HEK293T (cell line): ENCODE data around the gene INPP5A.

Source experiments
- CTCF ChIA-PET: fragments of 350-600 bp; formaldehyde crosslinking; extraction: SDS; loops from one replicate; lab custom pipeline; 2021; ENCODE audit warnings: antibody characterized with exemption, inconsistent platforms; lab: Yijun Ruan, JAX
- POLR2A ChIA-PET: fragments of 350-600 bp; formaldehyde crosslinking; extraction: SDS; loops from one replicate; lab custom pipeline; 2020; ENCODE audit warnings: antibody characterized with exemption, inconsistent platforms; lab: Yijun Ruan, JAX
- DNase-seq: peaks from one replicate; pipeline ENCODE4 v3.0.0; 2012; ENCODE audit warnings: mixed read lengths; ENCODE audit errors: extremely low spot score
- ARNT ChIP-seq: fragments of 450-650 bp; IDR thresholded peaks from 2 replicates; pipeline ENCODE4 v1.6.1; 2017; ENCODE audit warnings: mild to moderate bottlenecking
- BHLHE40 ChIP-seq: fragments of 450-650 bp; IDR thresholded peaks from 2 replicates; pipeline ENCODE4 v1.6.1; 2016; ENCODE audit warnings: mild to moderate bottlenecking, moderate library complexity, borderline replicate concordance
- CTBP1 ChIP-seq: fragments of 450-650 bp; IDR thresholded peaks from 2 replicates; pipeline ENCODE4 v1.6.1; 2016; ENCODE audit warnings: borderline replicate concordance
- ELF4 ChIP-seq: fragments of 450-650 bp; IDR thresholded peaks from 2 replicates; pipeline ENCODE4 v1.6.1; 2017; ENCODE audit warnings: antibody characterized with exemption
- FOXA1 ChIP-seq: fragments of 450-650 bp; IDR thresholded peaks from 2 replicates; pipeline ENCODE4 v1.6.1; 2016; ENCODE audit warnings: mild to moderate bottlenecking
- FOXK2 ChIP-seq: fragments of 450-650 bp; IDR thresholded peaks from 2 replicates; pipeline ENCODE4 v1.6.1; 2016; ENCODE audit warnings: mild to moderate bottlenecking
- FOXM1 ChIP-seq: fragments of 450-650 bp; IDR thresholded peaks from 2 replicates; pipeline ENCODE4 v1.6.1; 2017; ENCODE audit warnings: mild to moderate bottlenecking, borderline replicate concordance
- HDGF ChIP-seq: fragments of 450-650 bp; IDR thresholded peaks from 2 replicates; pipeline ENCODE4 v1.6.1; 2017; ENCODE audit warnings: antibody characterized with exemption, borderline replicate concordance
- L3MBTL2 ChIP-seq: fragments of 450-650 bp; conservative IDR thresholded peaks from 2 replicates; pipeline ENCODE4 v1.6.1; 2016; ENCODE audit warnings: mild to moderate bottlenecking
- LEF1 ChIP-seq: fragments of 450-650 bp; IDR thresholded peaks from 2 replicates; pipeline ENCODE4 v1.6.1; 2017; ENCODE audit warnings: mild to moderate bottlenecking, borderline replicate concordance
- NFRKB ChIP-seq: fragments of 450-650 bp; IDR thresholded peaks from 2 replicates; pipeline ENCODE4 v1.6.1; 2016; ENCODE audit warnings: mild to moderate bottlenecking, moderate library complexity
- SP1 ChIP-seq: fragments of 450-650 bp; IDR thresholded peaks from 2 replicates; pipeline ENCODE4 v1.6.1; 2017
- SUZ12 ChIP-seq: fragments of 450-650 bp; IDR thresholded peaks from 2 replicates; pipeline ENCODE4 v1.6.1; 2016; ENCODE audit warnings: mild to moderate bottlenecking
- TARDBP ChIP-seq: fragments of 450-650 bp; IDR thresholded peaks from 2 replicates; pipeline ENCODE4 v1.6.1; 2016
- ZNF384 ChIP-seq: fragments of 450-650 bp; IDR thresholded peaks from 2 replicates; pipeline ENCODE4 v1.6.1; 2016
- TF ChIP-seq, protein P1 (sequence below): fragments of 450-650 bp; IDR thresholded peaks from 2 replicates; pipeline ENCODE4 v1.6.1; 2016

INPP5A gene

DNA sequence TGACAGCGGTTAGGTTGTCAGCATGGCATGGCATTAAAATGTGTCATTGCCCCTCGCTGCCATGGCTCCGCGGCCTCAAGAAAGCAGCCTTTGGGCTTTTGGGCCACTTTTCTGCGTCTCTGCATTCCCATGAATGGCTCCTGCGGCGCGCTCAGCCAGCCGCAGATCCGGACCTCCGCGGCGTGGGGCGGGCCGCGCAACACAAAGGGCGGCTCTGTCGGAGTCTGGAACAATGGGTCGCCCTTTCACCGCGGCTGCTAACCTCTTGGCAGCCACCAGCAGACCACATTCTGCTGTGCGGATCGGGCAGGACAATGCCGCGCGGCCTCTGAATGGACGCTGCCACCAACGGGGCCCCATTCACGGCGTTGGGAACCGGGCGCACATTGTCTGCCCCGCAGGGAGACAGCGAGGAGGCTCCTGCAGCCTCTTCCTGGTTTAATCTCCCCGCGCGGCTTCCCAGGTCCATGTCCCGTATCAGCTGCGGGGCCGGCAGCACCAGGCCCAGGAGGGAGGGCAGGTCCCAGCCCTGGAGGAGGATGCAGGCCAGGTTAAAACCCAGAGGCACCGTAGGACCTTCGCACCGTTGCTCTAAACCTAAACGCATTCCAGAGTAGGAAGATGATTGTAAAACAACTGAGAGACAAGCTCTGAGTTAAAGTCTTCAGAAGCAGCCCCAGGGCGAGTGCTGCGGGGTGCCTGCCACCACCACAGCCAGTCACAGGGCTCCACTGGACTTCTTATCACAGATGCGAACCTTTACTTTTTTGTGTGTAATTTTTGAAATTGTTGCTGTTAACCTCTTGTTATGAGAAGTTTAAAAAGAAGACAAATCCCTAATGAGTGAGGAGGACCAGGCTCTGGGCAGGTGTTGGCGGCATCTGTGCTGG lies 176.8 kb downstream of the INPP5A start:
- TF ChIP-seq FOXA1 (no peak), ELF4 (no peak), LEF1 (no peak), ARNT (no peak), FOXM1 (no peak), BHLHE40 (no peak), FOXK2 (no peak), TARDBP (no peak), SUZ12 (no peak), L3MBTL2 (no peak), HDGF (no peak), SP1 (no peak), CTBP1 (no peak), NFRKB (no peak), ZNF384 (no peak)
- TF ChIP-seq, protein P1, sequence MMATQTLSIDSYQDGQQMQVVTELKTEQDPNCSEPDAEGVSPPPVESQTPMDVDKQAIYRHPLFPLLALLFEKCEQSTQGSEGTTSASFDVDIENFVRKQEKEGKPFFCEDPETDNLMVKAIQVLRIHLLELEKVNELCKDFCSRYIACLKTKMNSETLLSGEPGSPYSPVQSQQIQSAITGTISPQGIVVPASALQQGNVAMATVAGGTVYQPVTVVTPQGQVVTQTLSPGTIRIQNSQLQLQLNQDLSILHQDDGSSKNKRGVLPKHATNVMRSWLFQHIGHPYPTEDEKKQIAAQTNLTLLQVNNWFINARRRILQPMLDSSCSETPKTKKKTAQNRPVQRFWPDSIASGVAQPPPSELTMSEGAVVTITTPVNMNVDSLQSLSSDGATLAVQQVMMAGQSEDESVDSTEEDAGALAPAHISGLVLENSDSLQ, result no peak
- DNase-seq, result no peak
- ChIA-PET CTCF (no interaction called here), POLR2A (no interaction called here)

DNA sequence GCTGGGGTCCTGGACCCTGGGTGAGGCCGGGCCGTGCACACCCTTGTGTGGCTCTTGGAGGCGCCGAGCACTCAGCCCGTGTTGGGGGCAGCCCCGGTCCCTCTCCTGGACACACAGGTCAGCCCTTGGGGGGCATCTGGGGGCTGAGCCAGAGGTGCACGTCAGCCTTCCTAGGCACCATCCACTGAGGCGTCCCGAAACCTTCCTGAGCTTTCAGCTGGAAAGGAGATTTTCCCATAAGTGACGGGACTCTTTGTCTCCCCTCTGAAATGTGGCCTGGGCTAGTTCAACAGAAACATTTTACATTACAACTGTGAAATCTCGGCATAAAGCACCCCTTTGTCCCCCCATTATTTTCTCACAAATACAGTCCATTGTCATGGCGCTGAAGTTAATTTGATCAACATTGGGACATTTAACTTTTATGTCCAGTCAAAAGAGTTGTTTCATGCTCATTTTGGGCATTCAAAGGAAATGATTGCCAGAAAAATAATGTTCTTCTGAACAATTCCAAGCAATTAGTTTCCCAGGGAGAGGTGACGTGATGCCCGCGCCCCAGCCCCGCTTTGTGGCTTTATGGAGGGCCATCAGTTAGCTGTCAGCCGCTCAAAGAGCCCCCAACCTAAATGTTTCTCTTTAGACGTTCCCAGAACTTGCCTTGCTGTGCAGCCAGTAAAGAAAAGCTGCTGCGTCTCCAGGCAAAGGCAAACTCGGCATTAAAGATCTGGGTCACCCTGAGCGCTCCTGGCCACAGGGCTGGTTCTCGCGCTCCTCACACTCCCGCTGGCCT lies 177.6 kb downstream of the INPP5A start:
- ChIA-PET POLR2A (no interaction called here), CTCF (no interaction called here)
- DNase-seq, result no peak
- no peak for TF ChIP-seq FOXA1
- TF ChIP-seq ELF4, result no peak
- TF ChIP-seq, protein P1, result no peak
- no peak for TF ChIP-seq CTBP1
- no peak for TF ChIP-seq TARDBP
- no peak for TF ChIP-seq NFRKB
- no peak for TF ChIP-seq LEF1
- no peak for TF ChIP-seq BHLHE40
- no peak for TF ChIP-seq SP1
- no peak for TF ChIP-seq SUZ12
- TF ChIP-seq L3MBTL2, result no peak
- no peak for TF ChIP-seq ZNF384
- TF ChIP-seq FOXM1, result no peak
- no peak for TF ChIP-seq FOXK2
- TF ChIP-seq HDGF, result no peak
- TF ChIP-seq ARNT, result no peak

DNA sequence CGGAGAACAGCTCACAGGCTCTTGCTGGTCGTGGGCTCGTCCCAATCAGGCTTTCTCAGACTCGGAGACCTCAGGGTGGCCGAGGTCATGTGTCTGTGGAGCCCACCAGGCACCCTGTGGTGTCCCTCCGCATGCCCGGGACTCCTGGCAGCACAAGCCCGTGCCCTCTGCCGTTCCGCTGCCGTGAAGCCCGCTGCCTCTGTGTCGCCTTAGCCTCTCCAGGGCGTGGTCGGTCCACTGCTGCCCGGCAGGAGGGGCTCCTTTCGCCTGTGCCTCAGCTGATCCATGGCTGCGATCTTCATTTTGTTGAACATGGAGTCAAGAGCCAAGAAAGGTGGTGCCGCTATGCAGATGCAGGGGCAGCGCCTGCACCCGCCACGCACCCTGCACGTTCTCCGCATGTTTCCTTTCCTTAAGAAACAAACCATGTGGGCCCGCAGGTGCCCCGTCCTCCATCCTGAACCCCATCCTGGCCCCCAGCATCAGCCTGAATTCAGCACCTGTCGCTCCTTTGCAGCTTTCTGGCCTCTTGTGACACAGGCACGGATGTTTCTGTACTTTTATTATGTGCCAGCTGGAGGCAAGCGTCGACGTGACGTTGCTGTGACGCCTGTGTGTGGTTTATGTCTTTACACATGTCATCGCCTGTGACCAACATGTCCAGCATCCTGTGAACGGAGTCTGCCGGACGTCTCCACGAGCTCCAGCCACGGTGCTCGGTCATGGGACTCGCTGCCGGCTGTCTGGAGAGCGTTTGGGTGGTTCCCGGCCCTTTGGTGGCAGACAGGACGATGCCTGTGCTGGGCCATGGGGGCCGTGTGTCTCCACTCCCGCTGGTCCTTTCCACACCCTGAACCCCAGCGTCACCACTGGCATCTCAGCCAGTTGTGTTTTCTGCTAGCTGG lies 178.4 kb downstream of the INPP5A start:
- no peak for DNase-seq
- no peak for TF ChIP-seq ZNF384
- TF ChIP-seq HDGF, result no peak
- no peak for TF ChIP-seq ELF4
- TF ChIP-seq FOXK2, result no peak
- TF ChIP-seq LEF1, result no peak
- POLR2A ChIA-PET, result no interaction called here
- CTCF ChIA-PET, result no interaction called here

DNA sequence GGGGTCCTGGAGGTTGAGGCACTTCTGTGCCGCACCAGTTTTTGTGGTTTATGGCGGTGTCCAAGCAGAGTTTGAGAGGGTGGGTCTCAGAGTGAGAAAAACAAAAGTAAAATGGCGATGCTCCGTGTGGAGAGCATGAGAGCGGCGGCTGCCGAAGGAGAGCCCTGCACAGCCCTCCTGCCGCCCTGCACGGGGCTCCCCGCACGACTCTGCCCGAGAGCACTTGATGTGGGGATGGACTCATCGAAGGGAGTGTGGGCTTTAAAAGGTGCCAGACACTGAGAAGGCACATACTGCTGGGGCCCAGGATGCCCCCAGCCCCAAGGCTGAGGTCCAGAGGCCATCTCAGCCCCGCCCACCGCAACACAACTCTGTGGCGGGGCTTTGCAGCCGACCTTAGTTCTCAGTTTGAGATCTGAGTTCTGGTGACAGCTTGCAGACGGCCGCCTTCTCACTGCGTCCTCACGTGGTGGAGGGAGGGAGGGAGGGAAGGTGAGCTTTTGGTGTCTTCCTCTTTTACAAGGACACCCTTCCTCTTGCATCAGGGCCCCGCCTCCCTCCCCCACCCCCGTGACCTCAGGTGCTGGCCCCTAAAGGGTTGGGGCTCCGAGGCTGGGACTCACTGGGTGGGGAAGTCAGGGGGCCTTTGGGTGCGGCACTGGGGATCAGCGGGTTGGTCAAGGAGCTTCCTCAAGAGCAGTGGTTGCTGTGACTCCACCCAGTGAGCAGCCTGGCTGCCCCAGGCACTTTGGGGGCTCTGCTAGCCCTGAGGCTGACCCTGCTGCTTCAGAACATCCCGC lies 179.3 kb downstream of the INPP5A start:
- DNase-seq, result no peak
- ChIA-PET CTCF (no interaction called here), POLR2A (no interaction called here)
- no peak for TF ChIP-seq L3MBTL2
- TF ChIP-seq FOXK2, result no peak
- no peak for TF ChIP-seq LEF1
- TF ChIP-seq FOXA1, result no peak
- TF ChIP-seq ZNF384, result no peak
- TF ChIP-seq SUZ12, result no peak
- no peak for TF ChIP-seq SP1
- no peak for TF ChIP-seq ARNT
- TF ChIP-seq, protein P1, result no peak
- no peak for TF ChIP-seq FOXM1
- no peak for TF ChIP-seq NFRKB
- no peak for TF ChIP-seq TARDBP
- no peak for TF ChIP-seq CTBP1
- no peak for TF ChIP-seq BHLHE40
- no peak for TF ChIP-seq HDGF
- no peak for TF ChIP-seq ELF4
